Stimulated activated CD4-positive, alpha-beta T cell treated with anti-CD3 and anti-CD28 coated beads, Interleukin-4, amount 100 ng/mL, for 24 hours (primary cell): ENCODE data around the gene HPCAL4.

Source experiments
- DNase-seq: peaks from one replicate; pipeline ENCODE4 v3.0.0-alpha.2; 2020

HPCAL4 gene

DNA sequence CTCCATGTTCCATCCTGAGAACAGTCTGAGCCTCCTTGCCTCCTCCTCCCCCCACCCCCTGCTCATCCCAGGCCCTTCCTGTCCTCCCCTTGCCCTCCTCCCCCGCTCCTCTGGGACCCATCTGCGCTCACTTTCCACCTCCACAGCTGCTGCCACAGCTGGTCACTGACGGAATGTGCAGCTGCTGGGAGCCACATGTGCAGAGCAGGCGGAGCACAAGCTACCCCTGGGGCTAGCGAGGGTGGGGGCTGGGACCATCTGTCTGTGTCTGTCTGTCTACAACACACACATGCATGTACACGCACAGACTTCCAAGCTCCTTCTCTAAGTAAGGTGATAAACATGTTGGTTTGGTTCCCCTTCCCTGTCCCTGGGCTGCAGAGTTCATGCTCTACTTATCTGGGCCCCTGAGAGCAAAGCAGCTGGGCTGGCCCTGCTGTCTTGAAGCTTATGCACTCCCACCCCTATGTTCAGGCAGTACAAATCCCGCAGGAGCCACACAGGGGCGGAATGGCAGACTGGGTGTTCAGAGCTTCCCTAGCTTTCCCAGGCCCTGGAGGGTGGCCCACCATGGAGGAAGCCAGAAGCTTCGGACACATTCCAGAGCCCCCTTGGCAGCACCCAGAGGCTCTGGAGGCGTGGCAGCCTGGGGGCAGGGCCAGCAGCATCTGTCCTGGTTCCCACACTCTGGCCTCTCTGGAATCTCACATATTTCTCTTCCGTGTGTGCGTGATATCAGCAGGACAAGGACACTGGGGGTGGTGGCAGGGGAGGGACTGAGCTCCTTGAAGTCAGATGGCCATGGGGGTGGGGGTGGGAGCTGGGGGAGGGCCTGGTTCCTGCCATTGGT is 44.8 kb downstream of the HPCAL4 start:
- DNase-seq = no peak

DNA sequence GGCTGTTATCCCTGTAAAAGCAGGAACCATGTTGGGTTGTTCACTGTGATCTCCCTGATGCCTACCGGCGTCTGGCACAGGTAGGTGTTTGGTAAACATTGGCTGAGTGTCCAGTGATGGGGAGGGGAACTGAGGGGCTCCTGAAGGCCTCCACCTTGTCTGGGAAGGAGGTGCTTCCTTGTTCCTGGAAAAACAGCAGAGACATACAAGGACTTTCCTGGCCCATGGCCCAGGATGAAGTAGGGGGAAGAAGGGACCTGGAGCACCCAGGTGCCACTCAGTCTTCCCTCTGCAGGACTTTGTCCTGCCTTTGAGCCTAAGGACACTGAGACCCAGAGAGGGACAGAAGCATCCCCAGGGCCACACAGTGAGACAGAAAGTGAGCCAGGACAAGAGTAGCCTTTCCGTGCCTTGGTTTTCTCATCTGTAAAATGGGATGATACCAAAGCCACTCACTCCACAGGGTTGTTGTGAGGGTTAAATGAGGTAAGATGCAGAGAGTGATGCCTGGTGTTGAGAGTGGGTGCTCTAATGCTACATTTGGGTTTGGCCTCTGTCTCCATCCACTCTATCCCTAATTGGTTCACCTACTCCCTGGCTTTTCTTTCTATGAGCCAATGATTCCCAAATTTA is 45.7 kb downstream of the HPCAL4 start:
- no peak for DNase-seq

- no peak for DNase-seq
Observed at GRCh38 chr1:39643705-39644104, 47.5 kb downstream of the HPCAL4 start.

GRCh38 chr1:39642796-39643195 is 48.4 kb downstream of the HPCAL4 start:
- DNase-seq = no peak

GRCh38 chr1:39640861-39641260 is 50.4 kb downstream of the HPCAL4 start:
- no peak for DNase-seq

DNA sequence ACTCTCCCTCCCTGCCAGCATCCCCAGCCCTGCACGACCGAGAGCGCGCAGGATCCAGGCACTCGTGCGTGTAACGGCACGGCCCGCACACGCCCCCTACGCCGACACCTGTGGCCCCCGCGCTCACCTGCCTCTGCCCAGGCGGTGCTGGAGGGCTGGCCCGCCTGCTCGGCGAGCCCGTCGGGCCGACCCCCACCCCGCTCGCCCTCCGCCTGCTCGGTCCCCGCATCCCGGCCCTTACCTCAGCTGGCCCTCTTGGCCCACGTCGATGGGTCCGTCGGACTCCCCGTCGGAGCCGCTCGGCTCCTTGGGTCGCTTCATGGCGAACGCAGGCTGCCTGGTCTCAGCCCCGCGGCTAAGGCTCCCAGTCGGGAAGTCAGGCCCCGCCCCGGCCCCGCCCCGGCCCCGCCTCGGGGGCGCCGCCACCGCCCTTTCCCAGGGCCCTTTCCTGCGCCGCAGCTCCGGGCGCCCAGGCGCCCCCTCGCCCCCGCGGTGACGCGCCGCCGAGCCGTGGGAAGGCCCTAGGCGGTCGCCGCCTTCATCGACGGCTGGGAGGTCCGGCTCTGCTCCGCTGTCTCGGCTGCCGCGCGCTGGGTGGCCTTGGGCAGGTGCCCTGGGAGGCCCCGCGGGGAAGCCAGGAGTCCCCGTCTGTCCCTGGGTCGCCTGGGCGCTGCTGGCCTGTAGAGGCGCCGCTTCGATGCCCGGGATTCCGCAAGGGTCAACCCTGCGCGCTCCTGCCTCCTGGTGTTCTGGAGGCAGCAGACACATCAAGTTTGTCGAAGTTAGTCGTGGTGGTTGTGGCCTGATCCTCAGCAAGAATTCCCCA is 51.7 kb downstream of the HPCAL4 start, which contains the start of gene HEYL:
HEYL (minus strand) TSS at position 339 of the 826 bp plus-strand sequence; CDS start at position 321, 18 bp downstream.
- peak; percentile 64 for DNase-seq

DNA sequence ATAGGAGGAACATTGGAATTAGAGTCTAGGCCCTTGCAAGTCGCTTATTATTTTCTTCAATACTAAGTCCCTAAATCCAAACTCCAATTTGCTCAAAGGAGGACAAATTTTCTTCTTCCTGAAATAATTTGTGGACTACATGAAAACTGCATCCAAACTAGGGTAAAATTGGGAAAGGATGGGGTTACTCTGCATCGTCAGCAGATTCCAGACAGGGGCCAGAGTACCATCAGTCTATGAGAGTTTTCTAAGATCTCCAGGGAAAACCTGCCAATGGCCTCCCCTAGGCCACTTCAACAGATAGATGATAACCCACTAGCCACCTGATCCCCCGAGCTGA is 52.3 kb downstream of the HPCAL4 start:
- no peak for DNase-seq

DNA sequence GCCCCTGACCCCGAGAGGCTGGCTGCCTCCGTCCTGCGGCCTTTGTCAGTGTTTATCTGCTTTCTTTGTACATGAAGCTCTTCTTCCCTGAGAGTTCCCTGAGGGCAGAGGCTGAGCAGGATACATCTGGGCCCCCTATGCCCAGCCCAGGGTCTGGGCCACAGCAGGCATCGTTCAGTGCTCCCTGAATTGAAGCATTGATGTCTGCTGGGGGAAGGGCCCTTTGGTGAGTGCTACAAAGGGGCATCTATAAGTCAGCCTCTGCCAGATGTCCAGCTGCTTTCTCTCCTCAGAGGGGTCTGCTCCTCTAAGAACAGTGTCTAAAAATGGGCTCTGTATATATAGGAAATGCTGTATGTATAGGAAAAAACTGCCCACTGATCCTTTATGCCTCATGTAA is 53.9 kb downstream of the HPCAL4 start:
- DNase-seq = no peak

DNA sequence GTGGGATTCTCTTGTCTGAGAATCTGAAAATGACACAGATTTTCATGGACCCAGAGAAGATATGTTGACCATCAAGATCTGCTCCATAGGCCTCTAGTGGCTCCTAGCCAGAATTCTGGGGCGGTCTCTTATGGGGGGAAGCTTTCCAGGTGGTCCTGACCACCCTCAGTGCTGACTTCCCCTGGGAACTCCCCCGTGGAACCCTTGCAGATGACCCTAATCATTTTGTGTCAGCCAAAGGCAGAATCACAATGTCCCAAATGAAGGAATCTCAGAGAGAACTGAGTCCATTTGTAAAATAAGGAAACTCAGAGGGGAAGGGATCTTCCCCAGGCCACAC is 55.4 kb downstream of the HPCAL4 start:
- no peak for DNase-seq

DNA sequence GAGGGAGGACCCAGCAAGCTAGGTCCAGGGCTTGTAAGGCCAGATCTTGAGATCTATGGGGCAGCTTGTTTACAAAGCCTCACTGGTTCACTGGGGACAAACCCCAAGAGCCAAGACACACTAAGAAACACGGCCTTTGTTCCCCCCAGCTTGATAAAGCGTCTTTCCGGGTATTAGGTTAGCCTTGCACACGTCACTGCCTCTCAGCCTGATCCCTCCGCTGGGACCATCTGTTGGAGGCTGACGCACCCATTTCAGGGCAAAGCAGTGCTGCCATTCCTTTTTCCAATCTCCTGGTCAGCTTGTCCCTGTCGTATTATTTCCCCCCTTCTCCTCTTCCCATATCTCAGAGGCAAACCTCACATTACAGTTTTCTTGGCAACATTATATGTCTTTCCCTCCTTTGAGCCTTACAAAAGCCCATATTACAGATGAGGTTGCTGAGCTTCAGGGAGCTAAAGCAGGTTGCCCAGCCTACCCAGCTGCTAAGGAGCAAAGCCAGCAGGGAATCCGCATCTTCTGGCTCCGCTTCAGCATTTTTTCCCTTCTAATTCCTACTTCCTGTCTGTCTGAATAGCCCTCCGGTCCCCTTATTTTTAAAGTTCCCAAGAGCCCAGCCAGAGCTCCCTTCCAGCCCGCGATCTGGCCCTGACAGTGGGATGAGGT is 55.9 kb downstream of the HPCAL4 start:
- DNase-seq = no peak

DNA sequence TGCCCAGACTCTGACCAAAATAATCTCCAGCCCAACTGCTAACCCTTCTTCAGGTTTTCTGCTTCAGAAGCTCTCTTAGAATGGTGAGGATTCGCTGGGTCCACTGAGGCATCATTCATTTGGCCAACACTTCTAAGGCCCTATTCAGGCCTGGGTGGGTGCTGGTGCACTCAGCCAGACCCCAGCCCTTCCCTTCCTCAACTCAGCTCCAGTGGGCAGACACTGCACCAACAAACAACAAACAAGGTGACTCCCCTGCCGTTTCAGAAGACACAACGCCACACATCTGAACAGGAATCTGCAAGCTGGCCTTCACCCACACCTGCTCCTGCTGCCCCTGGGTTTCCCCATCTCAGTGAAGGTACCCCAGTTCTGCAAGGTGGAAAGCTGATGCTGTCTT is 57.8 kb downstream of the HPCAL4 start:
- no peak for DNase-seq

DNA sequence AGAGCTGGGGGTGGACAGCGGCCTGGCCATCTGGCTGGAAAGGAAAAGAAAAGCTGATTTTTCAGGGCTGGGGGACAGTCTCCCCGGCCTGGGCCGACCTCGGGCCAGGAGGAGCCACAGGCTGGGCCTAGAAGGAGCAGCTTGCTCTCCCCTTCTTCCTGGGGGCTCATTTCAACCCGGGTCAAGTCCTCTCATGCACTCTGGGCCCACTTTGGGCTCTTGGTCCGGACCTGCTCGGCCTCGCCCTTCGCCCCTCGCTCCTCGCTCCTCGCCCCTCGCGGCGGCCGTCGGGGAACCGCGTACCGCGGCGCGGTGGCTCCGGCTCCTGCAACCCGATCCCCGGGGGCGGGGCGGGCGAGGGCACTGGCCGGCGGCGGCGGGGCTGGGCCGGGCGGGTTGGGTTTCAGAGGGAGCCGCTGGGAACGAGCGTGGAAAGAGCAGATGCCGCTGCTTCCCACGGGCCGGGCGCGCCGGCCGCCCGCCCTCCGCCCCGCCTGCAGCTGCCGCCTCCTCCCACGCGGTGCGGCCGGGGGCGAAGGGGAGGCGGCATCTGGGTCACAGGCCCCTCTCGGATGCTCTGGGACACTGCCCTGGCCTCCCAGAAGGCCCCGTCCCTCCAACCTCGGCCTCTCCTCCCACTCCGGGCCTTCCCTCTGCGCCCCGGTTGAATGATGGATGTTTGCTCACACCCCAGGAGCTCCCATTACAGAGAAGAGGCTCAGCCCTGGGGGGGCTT is 58.4 kb downstream of the HPCAL4 start:
- DNase-seq = no peak

DNA sequence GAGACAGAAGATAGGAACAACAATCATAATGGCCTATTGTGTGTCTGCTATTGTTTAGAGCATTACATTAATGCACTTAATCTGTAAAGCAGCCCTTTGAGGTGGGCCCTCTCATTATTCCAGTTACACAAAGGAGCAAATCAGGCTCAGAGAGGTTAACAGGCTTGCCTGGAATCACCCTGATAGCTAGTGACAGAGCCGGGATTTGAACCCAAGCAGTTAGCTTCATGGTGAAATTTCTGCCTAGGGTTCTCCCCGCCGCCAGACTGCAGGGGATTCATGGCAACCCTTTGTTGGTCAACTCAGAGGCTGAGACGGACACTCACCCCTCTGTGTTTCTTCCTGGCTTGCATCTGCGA is 58.9 kb downstream of the HPCAL4 start:
- DNase-seq = no peak

DNA sequence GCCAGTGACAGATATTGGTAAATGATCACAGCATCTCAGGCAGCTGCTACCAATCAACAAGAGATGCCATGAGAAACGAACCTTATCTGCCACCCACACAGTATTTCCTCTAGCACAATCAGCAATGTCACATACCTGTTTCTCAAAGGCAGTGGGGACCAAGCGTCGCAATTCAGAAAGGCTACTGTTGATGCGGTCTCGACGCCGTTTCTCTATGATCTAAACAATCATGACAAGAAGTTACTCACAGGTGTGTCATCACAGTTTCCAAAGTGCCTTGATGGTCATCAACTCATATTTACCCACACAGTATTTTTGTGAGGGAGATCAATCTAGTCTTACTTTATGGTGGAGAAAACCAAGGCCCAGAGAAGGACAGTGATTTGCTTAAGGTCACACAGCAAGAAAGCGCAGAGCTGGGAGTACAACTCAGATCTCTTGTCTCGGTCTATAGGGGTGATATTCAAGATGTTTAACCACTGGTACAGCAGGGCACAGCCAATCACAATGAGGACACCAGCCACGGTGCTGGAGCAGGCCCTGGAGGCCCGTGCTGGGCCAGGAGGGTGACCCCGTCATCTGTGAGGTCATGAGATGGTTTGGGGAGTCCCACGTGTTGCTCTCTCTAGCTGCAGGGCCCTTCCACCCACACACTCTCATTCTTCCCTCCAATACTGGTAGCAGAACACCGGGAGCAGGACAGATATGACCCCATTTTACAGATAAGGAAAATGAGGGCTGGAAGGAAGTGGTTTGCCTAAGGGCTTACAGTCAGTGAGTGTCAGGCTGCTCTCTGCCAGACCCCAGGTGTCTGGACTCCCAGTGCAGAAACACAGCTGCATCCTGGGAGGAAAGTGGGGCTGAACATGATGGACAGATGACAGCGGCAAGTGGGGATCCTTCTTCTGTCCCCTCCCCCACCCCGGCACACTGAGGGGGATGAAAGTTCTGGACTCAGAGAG is 59.6 kb downstream of the HPCAL4 start:
- no peak for DNase-seq

GRCh38 chr1:39628807-39629350 is 62.4 kb downstream of the HPCAL4 start:
- DNase-seq = no peak
